AG10803 (cell line): ENCODE data around the gene LRIT3.

Experiments used
- DNase-seq: peaks from one replicate; pipeline ENCODE4 v3.0.0; 2010; ENCODE audit warnings: low read depth
- H3K4me3 ChIP-seq: 2 replicates; pipeline ENCODE4 v1.5.1; 2011; ENCODE audit warnings: mild to moderate bottlenecking, low read length, control low read depth
- CTCF ChIP-seq: conservative IDR thresholded peaks from 2 replicates; pipeline ENCODE4 v1.5.1; 2011; ENCODE audit warnings: mild to moderate bottlenecking, low read length, control low read depth, inconsistent platforms

Gene LRIT3

DNA sequence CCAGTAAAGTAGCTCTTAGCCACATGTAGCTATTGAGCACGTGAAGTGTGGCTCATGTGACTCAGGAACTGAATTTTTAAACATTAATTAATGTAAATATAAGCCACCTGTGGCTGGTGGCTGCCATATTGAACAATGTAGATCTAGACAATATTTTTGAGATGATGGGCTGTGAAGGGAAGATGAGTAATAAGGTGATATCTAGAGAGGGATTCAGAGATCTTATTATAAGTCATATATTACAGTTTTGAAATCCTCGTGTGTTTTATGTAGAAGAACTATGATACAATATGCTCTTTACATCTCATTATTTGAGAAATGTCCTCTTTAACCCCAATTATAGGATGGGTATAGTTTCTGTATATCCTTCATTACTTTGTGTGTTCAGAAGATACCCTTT is 26.7 kb upstream of the LRIT3 start:
- no peak for TF ChIP-seq CTCF
- H3K4me3 ChIP-seq = no peak overlapping the region
- DNase-seq = no peak

- DNase-seq = peak; percentile 36
- peak; percentile 68 for TF ChIP-seq CTCF
- no peak overlapping the region for H3K4me3 ChIP-seq
These were observed 21.2 kb upstream of the LRIT3 start for GRCh38 chr4:109826719-109827118.

DNA sequence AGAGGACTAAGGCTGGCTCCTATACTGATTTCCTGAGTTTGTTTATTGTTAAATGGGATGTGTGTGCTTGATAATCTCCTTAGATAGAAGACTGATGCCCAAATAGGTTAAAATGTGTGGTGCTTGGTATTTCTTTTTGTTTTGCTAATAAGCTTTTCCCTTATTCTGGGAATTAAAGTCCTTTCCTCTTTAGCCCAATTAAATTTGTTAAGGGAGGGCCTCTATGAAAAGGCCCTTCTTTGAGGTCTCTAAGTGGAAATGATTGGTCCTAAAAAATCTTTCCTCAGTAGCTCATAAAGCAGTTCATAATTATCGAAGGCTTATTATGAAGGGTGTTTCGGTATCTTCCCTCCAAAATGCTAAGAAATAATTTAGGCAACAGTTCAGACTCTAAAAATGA is 20.2 kb upstream of the LRIT3 start, which contains the start of gene RRH:
Gene RRH, plus strand, starts transcription at position 301 of the 400 bp plus-strand sequence. Its CDS starts 56 bp downstream, at position 357.
- TF ChIP-seq CTCF = no peak
- H3K4me3 ChIP-seq = no peak within 1 kb of the TSS
- DNase-seq = no peak

DNA sequence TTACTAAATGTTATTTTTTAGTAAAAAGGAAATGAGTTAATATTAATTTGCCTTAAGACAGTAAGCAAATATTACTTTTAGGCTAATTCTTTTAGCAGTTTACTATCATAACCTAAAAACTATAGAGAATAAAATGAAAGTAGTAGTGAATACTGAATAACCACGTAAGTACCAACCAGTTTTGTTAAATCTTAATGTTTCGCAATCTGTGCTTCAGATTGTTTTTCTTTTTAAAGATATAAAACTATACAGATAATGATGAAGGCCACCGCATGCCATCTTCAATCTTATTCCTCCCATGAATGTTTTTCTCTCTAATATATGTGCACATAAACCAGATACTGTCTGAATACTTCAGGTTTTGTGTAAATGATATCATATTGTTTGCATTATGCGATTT is 14.2 kb upstream of the LRIT3 start:
- DNase-seq = no peak
- TF ChIP-seq CTCF = no peak
- no peak overlapping the region for H3K4me3 ChIP-seq

- DNase-seq = no peak
- TF ChIP-seq CTCF = no peak
- H3K4me3 ChIP-seq = no peak overlapping the region
These were observed 10.9 kb upstream of the LRIT3 start for GRCh38 chr4:109836985-109837384.

DNA sequence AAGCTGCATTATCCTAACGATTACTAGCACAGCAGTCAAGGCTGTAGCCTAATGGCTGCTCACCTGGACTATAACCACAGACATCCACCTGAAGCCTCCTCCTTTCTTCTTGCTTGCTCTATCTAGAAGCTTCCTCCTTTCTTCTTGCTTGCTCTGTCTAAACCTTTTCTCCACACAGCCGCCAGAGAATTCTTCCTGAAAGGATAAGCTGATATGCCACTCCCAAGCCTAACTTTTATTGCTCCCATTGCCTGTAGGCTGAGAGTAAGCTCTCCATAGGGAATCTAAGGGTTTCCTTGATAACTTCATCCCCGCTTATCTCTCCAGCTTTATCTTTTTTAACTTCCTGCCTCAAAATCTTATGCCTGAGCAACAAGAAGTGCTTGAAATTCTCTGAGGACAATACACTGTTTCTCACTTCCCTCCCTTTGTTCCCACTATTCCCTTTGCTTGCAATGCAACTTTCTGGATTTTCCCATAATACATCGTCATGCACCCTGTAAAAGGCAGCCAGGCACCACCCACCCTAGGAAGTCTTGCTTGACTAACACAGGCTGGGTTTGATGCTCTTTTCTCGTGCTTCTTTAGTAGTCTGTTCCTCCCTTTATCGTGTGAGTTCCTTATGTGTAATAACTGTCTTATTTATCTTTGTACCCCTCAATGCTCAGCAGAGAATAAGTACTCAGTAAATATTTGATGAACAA is 1.4 kb upstream of the LRIT3 start:
- TF ChIP-seq CTCF = no peak
- no peak overlapping the region for H3K4me3 ChIP-seq
- DNase-seq = no peak

DNA sequence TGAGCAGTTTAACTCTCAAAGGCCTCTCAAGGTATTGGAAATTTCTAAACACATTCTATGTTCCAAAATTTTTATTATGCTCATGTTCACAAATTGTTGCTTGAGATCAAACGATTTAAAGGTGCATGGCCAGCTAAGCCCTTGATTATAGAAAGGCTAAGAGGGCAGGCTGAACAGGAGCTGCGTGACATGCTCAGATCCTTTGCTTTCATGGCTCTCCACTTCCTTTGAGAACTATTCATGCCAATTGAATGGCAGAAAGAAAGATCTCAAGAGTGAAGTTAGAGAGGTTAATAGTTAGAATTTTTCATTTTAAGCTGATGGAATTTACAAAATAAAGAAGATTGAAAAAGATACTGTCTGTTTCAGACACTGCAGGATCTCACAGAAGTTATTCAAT is 594 bp downstream of the LRIT3 start:
- no peak overlapping the region for H3K4me3 ChIP-seq
- TF ChIP-seq CTCF = no peak
- no peak for DNase-seq
